HG03135 (cell line): ENCODE data around the gene PLEKHA5.
A peak's percentile ranks its signal among the peaks of the same experiment; 100 is the strongest.
"Not testable (repeated sequence)": the region's sequence is repeated elsewhere in the genome, so short reads cannot be mapped to it uniquely, and the experiment has no call there.

Experiments
- ATAC-seq: cut with Tn5 transposase; IDR thresholded peaks from one replicate; pipeline ENCODE4 v1.9.1; 2021; ENCODE audit warnings: mild to moderate bottlenecking, moderate library complexity; ENCODE audit not compliant: unreplicated experiment

The PLEKHA5 gene

GRCh38 chr12:19311165-19311564, 181.6 kb downstream of the PLEKHA5 start:
- ATAC-seq = no peak

GRCh38 chr12:19312637-19313036, 183.1 kb downstream of the PLEKHA5 start:
- ATAC-seq = no peak

GRCh38 chr12:19316425-19316824, 186.9 kb downstream of the PLEKHA5 start:
- ATAC-seq = no peak

DNA sequence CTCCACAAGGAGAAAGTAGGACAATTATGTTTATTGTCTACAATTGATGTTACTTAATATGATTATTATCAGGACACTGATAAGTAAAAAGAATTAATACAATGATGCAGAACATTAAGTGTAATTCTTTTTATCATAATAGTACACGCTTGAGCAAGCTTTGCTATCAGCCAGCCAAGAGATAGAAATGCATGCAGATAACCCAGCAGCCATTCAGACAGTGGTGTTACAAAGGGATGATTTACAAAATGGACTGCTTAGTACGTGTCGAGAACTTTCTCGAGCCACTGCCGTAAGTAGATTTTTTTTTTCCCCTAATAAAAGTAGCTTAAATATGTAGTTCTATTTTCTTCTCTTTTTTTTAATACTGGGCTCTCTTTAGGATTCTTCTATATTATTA, 192.8 kb downstream of the PLEKHA5 start:
- ATAC-seq = no peak

- no peak for ATAC-seq
Measured at GRCh38 chr12:19323805-19324204, 194.3 kb downstream of the PLEKHA5 start.

- no peak for ATAC-seq
Measured at GRCh38 chr12:19326102-19326501, 196.6 kb downstream of the PLEKHA5 start.

DNA sequence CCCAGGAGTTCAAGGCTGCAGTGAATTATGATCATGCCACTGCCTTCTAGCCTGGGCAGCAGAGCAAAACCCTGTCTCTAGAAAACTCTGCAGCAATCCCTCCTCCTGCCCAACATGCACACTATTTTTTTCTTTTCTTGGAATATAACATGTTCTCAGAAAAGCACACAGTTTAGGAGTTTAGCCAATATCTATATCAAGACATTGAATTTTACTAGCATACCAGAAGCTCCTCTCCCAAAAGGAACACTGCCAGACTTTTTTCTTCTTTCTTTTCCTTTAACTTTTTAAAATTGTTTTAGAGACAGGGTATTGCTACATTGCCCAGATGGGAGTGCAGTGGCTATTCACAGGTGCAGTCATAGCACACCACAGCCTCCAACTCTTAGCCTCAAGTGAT, 202.7 kb downstream of the PLEKHA5 start:
- ATAC-seq = no peak

DNA sequence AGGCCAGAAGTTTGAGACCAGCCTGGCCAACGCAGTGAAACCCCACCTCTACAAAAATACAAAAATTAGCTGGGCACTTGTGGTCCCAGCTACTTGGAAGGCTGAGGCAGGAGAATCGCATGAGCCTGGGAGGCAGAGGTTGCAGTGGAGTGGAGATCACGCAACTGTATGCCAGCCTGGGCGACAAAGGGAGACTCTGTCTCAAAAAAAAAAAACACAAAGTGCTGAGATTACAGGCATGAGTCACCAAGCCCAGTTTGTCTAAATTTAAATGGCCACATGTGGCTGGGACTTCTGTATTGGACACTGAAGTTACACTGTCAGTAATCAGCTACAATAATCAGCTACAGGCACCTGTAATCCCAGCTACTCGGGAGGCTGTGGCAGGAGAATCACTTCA, 208.9 kb downstream of the PLEKHA5 start:
- no peak for ATAC-seq

- ATAC-seq = not testable (repeated sequence)
Measured at GRCh38 chr12:19350850-19351249, 221.3 kb downstream of the PLEKHA5 start.

- ATAC-seq = no peak
Measured at GRCh38 chr12:19351346-19351745, 221.8 kb downstream of the PLEKHA5 start.

DNA sequence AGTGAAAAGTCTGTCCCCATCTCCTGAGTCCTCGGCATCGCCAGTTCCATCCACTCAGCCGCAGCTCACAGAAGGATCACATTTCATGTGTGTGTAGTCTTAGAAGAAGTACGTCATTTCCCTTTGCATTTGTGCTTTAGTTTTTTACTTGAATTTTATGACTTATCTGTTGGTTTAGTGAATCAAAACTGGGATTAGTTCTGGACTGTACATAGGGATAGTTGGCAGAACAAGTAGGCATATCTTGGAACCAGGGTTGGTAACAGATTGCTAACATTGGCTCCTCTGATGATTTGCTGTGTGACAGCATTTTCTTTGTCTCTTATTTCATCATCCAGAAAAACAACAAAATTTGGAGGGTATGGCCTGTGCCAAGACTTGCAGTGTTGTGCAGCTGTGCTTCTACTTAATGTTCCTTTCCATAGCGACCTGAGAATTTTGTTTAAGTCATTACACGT, 240.2 kb downstream of the PLEKHA5 start:
- ATAC-seq = no peak

GRCh38 chr12:19373586-19373985, 244.1 kb downstream of the PLEKHA5 start:
- ATAC-seq = no peak

- no peak for ATAC-seq
Measured at GRCh38 chr12:19375888-19376287, 246.4 kb downstream of the PLEKHA5 start.

DNA sequence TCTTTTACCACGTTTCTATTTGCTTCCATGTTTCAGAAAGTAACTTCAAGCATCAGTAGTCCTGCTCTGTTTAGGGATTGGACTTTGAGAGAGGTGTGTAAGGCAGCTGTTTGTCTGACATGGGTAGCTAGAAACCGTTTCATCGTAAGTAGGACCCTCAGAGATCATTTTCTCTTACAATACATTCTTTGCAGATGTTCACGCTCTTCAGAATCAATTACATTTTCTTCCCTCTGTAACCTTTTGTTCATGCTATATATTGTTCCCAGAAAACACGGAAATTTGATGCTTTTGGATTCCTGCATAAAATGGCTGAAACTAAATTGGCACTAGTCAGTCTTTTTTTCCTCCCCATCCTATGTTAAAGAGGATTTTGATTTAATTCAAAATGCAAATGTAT, 247.2 kb downstream of the PLEKHA5 start:
- no peak for ATAC-seq

DNA sequence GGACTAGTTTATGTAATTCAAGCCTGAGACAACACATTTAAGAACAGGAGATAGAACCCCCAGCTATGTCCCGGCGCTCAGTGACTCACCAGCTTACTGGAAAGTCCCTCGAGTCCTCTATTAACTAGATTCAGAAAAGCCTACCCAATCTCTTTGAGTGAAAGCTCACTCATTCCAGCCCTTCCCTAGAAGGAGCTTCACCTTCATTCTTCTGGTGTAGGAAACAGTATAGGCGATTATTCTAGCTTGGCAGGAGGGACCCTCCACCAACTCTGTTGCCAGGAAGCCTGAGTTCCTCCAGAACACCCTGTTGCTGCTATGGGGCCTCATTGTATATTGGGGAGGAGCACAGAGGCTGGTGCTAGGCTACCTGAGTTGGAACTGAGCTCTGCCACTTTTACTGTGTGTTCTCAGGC, 252.6 kb downstream of the PLEKHA5 start:
- ATAC-seq = peak; percentile 90

- no peak for ATAC-seq
Measured at GRCh38 chr12:19382563-19382962, 253.0 kb downstream of the PLEKHA5 start.

DNA sequence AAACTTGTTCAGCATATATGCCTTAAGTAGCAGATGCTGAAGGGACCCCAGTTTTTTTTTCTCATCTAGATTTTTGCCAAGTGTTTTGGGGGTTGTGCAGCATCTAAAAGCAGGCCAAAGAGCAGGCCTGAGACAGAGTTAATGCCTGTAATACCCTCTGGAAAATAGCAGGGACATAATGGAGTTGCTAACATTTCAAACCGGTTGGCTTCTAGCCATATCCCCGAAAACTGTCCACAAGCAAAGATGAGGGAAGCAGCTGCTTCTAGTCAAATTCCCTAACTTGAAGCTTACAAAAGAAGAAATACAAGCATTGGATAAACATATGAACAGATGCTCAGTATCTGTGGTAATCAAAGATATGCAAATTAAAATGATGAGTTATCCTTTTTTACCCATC, 257.6 kb downstream of the PLEKHA5 start:
- no peak for ATAC-seq

- no peak for ATAC-seq
Measured at GRCh38 chr12:19388131-19388549, 258.6 kb downstream of the PLEKHA5 start.

- no peak for ATAC-seq
Measured at GRCh38 chr12:19390051-19390598, 260.6 kb downstream of the PLEKHA5 start.

- ATAC-seq = not testable (repeated sequence)
Measured at GRCh38 chr12:19392644-19393043, 263.1 kb downstream of the PLEKHA5 start.

GRCh38 chr12:19394385-19394784, 264.9 kb downstream of the PLEKHA5 start:
- no peak for ATAC-seq

DNA sequence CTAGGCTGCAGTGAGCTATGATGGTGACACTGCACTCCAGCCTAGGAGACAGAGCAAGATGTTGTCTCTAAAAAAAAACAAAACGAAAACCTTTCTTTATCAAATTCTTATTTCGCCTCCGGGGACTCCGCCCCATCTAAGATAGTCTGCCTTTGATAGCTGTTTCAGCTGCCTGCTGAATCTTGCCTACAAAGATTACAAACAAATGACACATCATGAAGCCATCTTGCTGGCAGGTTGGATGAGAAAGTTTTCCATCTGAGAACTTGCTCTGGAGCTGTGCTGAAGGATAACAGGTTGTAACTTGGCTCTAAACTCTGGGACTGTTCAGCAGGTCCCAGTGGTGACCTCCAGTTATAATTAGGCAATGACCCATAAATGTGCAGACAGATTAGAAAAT, 268.0 kb downstream of the PLEKHA5 start:
- ATAC-seq = no peak
